Skeletal muscle satellite cell (primary cell): Measurements from ENCODE around the gene CHAMP1.
A peak's percentile ranks its signal among the peaks of the same experiment; 100 is the strongest.

Experiments used
- H3K27me3 ChIP-seq: 2 replicates; pipeline ENCODE4 v1.7.0; 2013; ENCODE audit warnings: low read length; ENCODE audit not compliant: control insufficient read depth, insufficient read depth
- H3K36me3 ChIP-seq: 2 replicates; pipeline ENCODE4 v1.7.0; 2013; ENCODE audit warnings: mild to moderate bottlenecking, control low read depth, low read length; ENCODE audit not compliant: insufficient read depth
- H3K4me1 ChIP-seq: 2 replicates; pipeline ENCODE4 v1.7.0; 2013; ENCODE audit warnings: low read length; ENCODE audit not compliant: control insufficient read depth, insufficient read depth
- H3K4me2 ChIP-seq: 2 replicates; pipeline ENCODE4 v1.7.0; 2013; ENCODE audit warnings: mild to moderate bottlenecking, low read length
- H3K4me3 ChIP-seq: 2 replicates; pipeline ENCODE4 v1.7.0; 2013; ENCODE audit warnings: low read length
- H3K9ac ChIP-seq: 2 replicates; pipeline ENCODE4 v1.7.0; 2013; ENCODE audit warnings: mild to moderate bottlenecking, low read depth, low read length, moderate library complexity
- H3K9me3 ChIP-seq: replicated peaks from 2 replicates; pipeline ENCODE4 v1.7.0; 2013; ENCODE audit warnings: mild to moderate bottlenecking, control low read depth, low read length

Gene CHAMP1

GRCh38 chr13:114304346-114305034 is 9.8 kb upstream of the CHAMP1 start:
- H3K27me3 ChIP-seq, result no peaks in the 10 kb centered on the region
- H3K4me3 ChIP-seq, result no peak overlapping the region
- H3K9me3 ChIP-seq, result no peaks in the 10 kb centered on the region
- no peak overlapping the region for H3K9ac ChIP-seq
- H3K4me1 ChIP-seq, result no peaks in the 10 kb centered on the region
- peaks cover 55% of the 10 kb centered on the region for H3K36me3 ChIP-seq
- H3K4me2 ChIP-seq, result no peak overlapping the region

- Histone ChIP-seq H3K4me2 (no peak overlapping the region), H3K9me3 (no peaks in the 10 kb centered on the region), H3K4me1 (peaks cover 30% of the 10 kb centered on the region), H3K27me3 (no peaks in the 10 kb centered on the region), H3K9ac (no peak overlapping the region), H3K36me3 (peaks cover 21% of the 10 kb centered on the region), H3K4me3 (no peak overlapping the region)
Measured at GRCh38 chr13:114309086-114309485, 5.2 kb upstream of the CHAMP1 start.

GRCh38 chr13:114309806-114310410 is 4.4 kb upstream of the CHAMP1 start:
- peaks cover 15% of the 10 kb centered on the region for H3K36me3 ChIP-seq
- no peak overlapping the region for H3K4me2 ChIP-seq
- H3K9me3 ChIP-seq, result no peaks in the 10 kb centered on the region
- no peak overlapping the region for H3K4me3 ChIP-seq
- no peak overlapping the region for H3K9ac ChIP-seq
- peaks cover 30% of the 10 kb centered on the region for H3K4me1 ChIP-seq
- H3K27me3 ChIP-seq, result no peaks in the 10 kb centered on the region

GRCh38 chr13:114310956-114311355 is 3.3 kb upstream of the CHAMP1 start:
- H3K4me3 ChIP-seq, result no peak overlapping the region
- H3K9ac ChIP-seq, result no peak overlapping the region
- no peaks in the 10 kb centered on the region for H3K27me3 ChIP-seq
- peaks cover 11% of the 10 kb centered on the region for H3K36me3 ChIP-seq
- H3K4me1 ChIP-seq, result peaks cover 35% of the 10 kb centered on the region
- no peak overlapping the region for H3K4me2 ChIP-seq
- H3K9me3 ChIP-seq, result no peaks in the 10 kb centered on the region

GRCh38 chr13:114311387-114311786 is 2.9 kb upstream of the CHAMP1 start:
- H3K4me3 ChIP-seq, result no peak overlapping the region
- no peak overlapping the region for H3K9ac ChIP-seq
- peaks cover 10% of the 10 kb centered on the region for H3K36me3 ChIP-seq
- H3K27me3 ChIP-seq, result no peaks in the 10 kb centered on the region
- no peaks in the 10 kb centered on the region for H3K9me3 ChIP-seq
- peaks cover 35% of the 10 kb centered on the region for H3K4me1 ChIP-seq
- H3K4me2 ChIP-seq, result no peak overlapping the region

GRCh38 chr13:114311908-114312307 is 2.4 kb upstream of the CHAMP1 start:
- H3K4me3 ChIP-seq, result no peak overlapping the region
- H3K36me3 ChIP-seq, result peaks cover 5% of the 10 kb centered on the region
- no peaks in the 10 kb centered on the region for H3K27me3 ChIP-seq

GRCh38 chr13:114313061-114313860 is 1.0 kb upstream of the CHAMP1 start:
- Histone ChIP-seq H3K9me3 (no peaks in the 10 kb centered on the region), H3K27me3 (no peaks in the 10 kb centered on the region), H3K9ac (peak overlapping the region; percentile 95), H3K4me3 (peak overlapping the region; percentile 94), H3K4me1 (peaks cover 47% of the 10 kb centered on the region), H3K36me3 (no peaks in the 10 kb centered on the region), H3K4me2 (peak overlapping the region; percentile 83)

More at GRCh38 chr13:114311908-114312307, 2.4 kb upstream of the CHAMP1 start:
- no peaks in the 10 kb centered on the region for H3K9me3 ChIP-seq
- no peak overlapping the region for H3K4me2 ChIP-seq
- no peak overlapping the region for H3K9ac ChIP-seq
- peaks cover 35% of the 10 kb centered on the region for H3K4me1 ChIP-seq

GRCh38 chr13:114315074-114315785 is 927 bp downstream of the CHAMP1 start:
- peak overlapping the region; percentile 95 for H3K9ac ChIP-seq

GRCh38 chr13:114318624-114319023 is 4.3 kb downstream of the CHAMP1 start:
- peak overlapping the region; percentile 34 for H3K4me3 ChIP-seq
- H3K9me3 ChIP-seq, result no peaks in the 10 kb centered on the region
- peak overlapping the region; percentile 73 for H3K4me2 ChIP-seq
- H3K4me1 ChIP-seq, result peaks cover 43% of the 10 kb centered on the region
- H3K9ac ChIP-seq, result peak overlapping the region; percentile 59
- H3K36me3 ChIP-seq, result peaks cover 32% of the 10 kb centered on the region
- H3K27me3 ChIP-seq, result no peaks in the 10 kb centered on the region

More at GRCh38 chr13:114315074-114315785, 927 bp downstream of the CHAMP1 start:
- Histone ChIP-seq H3K9me3 (no peaks in the 10 kb centered on the region), H3K4me1 (peaks cover 66% of the 10 kb centered on the region), H3K4me3 (peak overlapping the region; percentile 94), H3K36me3 (peaks cover 2% of the 10 kb centered on the region), H3K27me3 (no peaks in the 10 kb centered on the region), H3K4me2 (peak overlapping the region; percentile 83)

GRCh38 chr13:114319441-114319913 is 5.2 kb downstream of the CHAMP1 start:
- no peaks in the 10 kb centered on the region for H3K27me3 ChIP-seq
- peak overlapping the region; percentile 59 for H3K9ac ChIP-seq
- H3K4me1 ChIP-seq, result peaks cover 39% of the 10 kb centered on the region
- peaks cover 40% of the 10 kb centered on the region for H3K36me3 ChIP-seq
- H3K4me3 ChIP-seq, result peak overlapping the region; percentile 34
- no peaks in the 10 kb centered on the region for H3K9me3 ChIP-seq
- H3K4me2 ChIP-seq, result peak overlapping the region; percentile 73

GRCh38 chr13:114320065-114320464 is 5.8 kb downstream of the CHAMP1 start:
- H3K9me3 ChIP-seq, result no peaks in the 10 kb centered on the region
- H3K4me3 ChIP-seq, result peak overlapping the region; percentile 28
- H3K27me3 ChIP-seq, result no peaks in the 10 kb centered on the region
- H3K4me2 ChIP-seq, result peak overlapping the region; percentile 73
- H3K9ac ChIP-seq, result no peak overlapping the region
- H3K36me3 ChIP-seq, result peaks cover 46% of the 10 kb centered on the region
- peaks cover 39% of the 10 kb centered on the region for H3K4me1 ChIP-seq
